HEK293T (cell line): Measurements from ENCODE around the gene RABGAP1L.

Experiments used
- CTBP1 ChIP-seq: fragments of 450-650 bp; IDR thresholded peaks from 2 replicates; pipeline ENCODE4 v1.6.1; 2016; ENCODE audit warnings: borderline replicate concordance
- ELF4 ChIP-seq: fragments of 450-650 bp; IDR thresholded peaks from 2 replicates; pipeline ENCODE4 v1.6.1; 2017; ENCODE audit warnings: antibody characterized with exemption
- FOXK2 ChIP-seq: fragments of 450-650 bp; IDR thresholded peaks from 2 replicates; pipeline ENCODE4 v1.6.1; 2016; ENCODE audit warnings: mild to moderate bottlenecking
- L3MBTL2 ChIP-seq: fragments of 450-650 bp; conservative IDR thresholded peaks from 2 replicates; pipeline ENCODE4 v1.6.1; 2016; ENCODE audit warnings: mild to moderate bottlenecking

DNA sequence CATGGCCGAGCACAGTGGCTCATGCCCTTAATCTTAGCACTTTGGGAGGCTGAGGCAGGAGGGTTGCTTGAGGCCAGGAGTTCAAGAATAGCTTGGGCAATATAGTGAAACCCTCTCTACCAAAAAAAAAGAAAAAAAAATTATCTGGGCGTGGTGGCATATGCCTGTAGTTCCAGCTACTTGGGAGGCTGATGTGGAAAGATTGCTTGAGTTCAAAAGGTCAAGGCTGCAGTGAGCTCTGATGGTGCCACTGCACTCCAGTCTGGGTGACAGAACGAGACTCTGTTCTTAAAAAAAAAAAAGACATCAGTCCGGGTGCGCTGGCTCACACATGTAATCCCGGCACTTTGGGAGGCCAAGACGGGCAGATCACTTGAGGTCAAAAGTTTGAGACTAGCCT lies 589.3 kb downstream of the RABGAP1L start:
- TF ChIP-seq FOXK2 (no peak), L3MBTL2 (no peak), CTBP1 (no peak), ELF4 (no peak)
